MM.1S (cell line): ENCODE results near the gene TMEM132D.

ENCODE experiments used
- CTCF ChIP-seq: fragments of 300-600 bp; sonication (generic); IDR thresholded peaks from 2 replicates; pipeline ENCODE4 v1.5.1; 2016; ENCODE audit warnings: antibody characterized with exemption, low read length, mixed read lengths
- EZH2 ChIP-seq: fragments of 300-600 bp; sonication (generic); optimal IDR thresholded peaks from 2 replicates; pipeline ENCODE3; 2017; ENCODE audit warnings: low read depth, mild to moderate bottlenecking, antibody characterized with exemption, low read length, mixed read lengths
- EZH2phosphoT487 ChIP-seq: fragments of 300-600 bp; sonication (generic); IDR thresholded peaks from 2 replicates; pipeline ENCODE4 v1.6.1; 2018; ENCODE audit warnings: antibody characterized with exemption, low read length

DNA sequence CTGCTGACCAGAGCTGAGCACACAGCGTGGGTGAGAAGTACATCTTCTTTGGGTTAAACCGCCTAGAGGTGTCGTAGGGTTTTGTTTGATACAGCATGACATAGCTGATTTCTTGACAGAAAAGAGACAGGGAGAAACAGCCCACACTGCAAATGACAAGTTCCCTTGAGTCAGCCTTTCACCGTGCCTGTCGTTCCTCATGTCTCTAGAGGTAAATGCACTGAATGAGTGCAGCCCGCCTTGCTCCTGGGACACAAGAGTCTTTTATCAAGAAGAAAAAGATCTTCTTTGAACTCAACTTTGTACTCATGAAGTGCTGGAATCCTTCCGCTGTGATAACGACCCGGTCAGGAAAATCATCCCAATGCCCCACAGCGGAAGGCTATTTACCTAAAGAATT lies 77.6 kb downstream of the TMEM132D start:
- TF ChIP-seq CTCF: no peak
- TF ChIP-seq EZH2phosphoT487: no peak
- TF ChIP-seq EZH2: no peak
